A673 (cell line): ENCODE measurements around the gene BARHL1. TPM values are rescaled to one million over a fixed set of nuclear protein-coding genes. Genes with fewer than 3 reads are reported as not detected.
A peak's percentile ranks its signal among the peaks of the same experiment; 100 is the strongest.

Experiments used
- BruUV-seq: library from RNA; stranded (reverse); fragments of 400-500 nt; replicated peaks from 2 replicates; lab custom pipeline; 2021; lab: Mats Ljungman, UMichigan
- CTCF ChIA-PET: fragments of 300-600 bp; sonication (Branson Sonifier 250); formaldehyde crosslinking; loops from one replicate; lab custom pipeline; 2022; ENCODE audit warnings: antibody characterized with exemption; lab: Charles Lee
- POLR2A ChIA-PET: fragments of 300-600 bp; sonication (Branson Sonifier 250); formaldehyde crosslinking; loops from one replicate; lab custom pipeline; 2022; ENCODE audit warnings: antibody characterized with exemption; ENCODE audit not compliant: low non-redundant PET; lab: Charles Lee
- DNase-seq: peaks from one replicate; pipeline ENCODE4 v3.0.0-alpha.2; 2015; ENCODE audit warnings: low spot score
- H3K27ac ChIP-seq: fragments of 200-600 bp; sonication (generic); 2 replicates; pipeline ENCODE4 v1.5.1; 2016; ENCODE audit warnings: mixed run types, low read depth, mild to moderate bottlenecking, mixed read lengths, antibody characterized with exemption, low read length; ENCODE audit not compliant: poor library complexity, severe bottlenecking
- H3K27me3 ChIP-seq: fragments of 200-600 bp; sonication (generic); replicated peaks from 2 replicates; pipeline ENCODE4 v1.6.1; 2017; ENCODE audit warnings: mixed run types, low read depth, mild to moderate bottlenecking, mixed read lengths, antibody characterized with exemption, low read length; ENCODE audit not compliant: insufficient read depth, poor library complexity
- H3K36me3 ChIP-seq: fragments of 200-600 bp; sonication (generic); 2 replicates; pipeline ENCODE4 v1.6.1; 2016; ENCODE audit warnings: mixed run types, mild to moderate bottlenecking, mixed read lengths, antibody characterized with exemption, low read length; ENCODE audit not compliant: insufficient read depth, poor library complexity, severe bottlenecking
- H3K4me1 ChIP-seq: fragments of 200-600 bp; sonication (generic); 2 replicates; pipeline ENCODE4 v1.6.1; 2017; ENCODE audit warnings: mixed run types, mild to moderate bottlenecking, mixed read lengths, antibody characterized with exemption, low read length; ENCODE audit not compliant: insufficient read depth, poor library complexity, severe bottlenecking
- H3K4me3 ChIP-seq: fragments of 200-600 bp; sonication (generic); 2 replicates; pipeline ENCODE4 v1.5.1; 2016; ENCODE audit warnings: low read depth, mixed run types, mild to moderate bottlenecking, mixed read lengths, low read length; ENCODE audit not compliant: poor library complexity, severe bottlenecking
- H3K9me3 ChIP-seq: fragments of 200-600 bp; sonication (generic); 2 replicates; pipeline ENCODE4 v1.6.1; 2016; ENCODE audit warnings: mixed run types, low read depth, mild to moderate bottlenecking, mixed read lengths, antibody characterized with exemption, low read length; ENCODE audit not compliant: poor library complexity, severe bottlenecking
- CTCF ChIP-seq: fragments of 300-800, 200-600 bp; sonication (generic); conservative IDR thresholded peaks from 2 replicates; pipeline ENCODE4 v1.5.1; 2017; ENCODE audit warnings: low read depth, mild to moderate bottlenecking, antibody characterized with exemption, low read length, moderate library complexity, mixed read lengths
- EZH2 ChIP-seq: fragments of 200-600 bp; sonication (generic); IDR thresholded peaks from 2 replicates; pipeline ENCODE4 v1.6.1; 2017; ENCODE audit warnings: borderline replicate concordance, low read depth, mild to moderate bottlenecking, mixed read lengths, antibody characterized with exemption, low read length; ENCODE audit not compliant: poor library complexity, severe bottlenecking
- intact Hi-C: fragments of 100-400 bp; cut with micrococcal nuclease; formaldehyde crosslinking; loops from one replicate; pipeline ENCODE4 v1.10.0; 2022; ENCODE audit not compliant: unreplicated experiment
- total RNA-seq: library from RNA; stranded (reverse); gene quantifications from 2 replicates; pipeline ENCODE4 v1.2.3, GENCODE V29; 2021

BARHL1 gene
- total RNA-seq, 1 experiment from 2014 or later: not detected

DNA sequence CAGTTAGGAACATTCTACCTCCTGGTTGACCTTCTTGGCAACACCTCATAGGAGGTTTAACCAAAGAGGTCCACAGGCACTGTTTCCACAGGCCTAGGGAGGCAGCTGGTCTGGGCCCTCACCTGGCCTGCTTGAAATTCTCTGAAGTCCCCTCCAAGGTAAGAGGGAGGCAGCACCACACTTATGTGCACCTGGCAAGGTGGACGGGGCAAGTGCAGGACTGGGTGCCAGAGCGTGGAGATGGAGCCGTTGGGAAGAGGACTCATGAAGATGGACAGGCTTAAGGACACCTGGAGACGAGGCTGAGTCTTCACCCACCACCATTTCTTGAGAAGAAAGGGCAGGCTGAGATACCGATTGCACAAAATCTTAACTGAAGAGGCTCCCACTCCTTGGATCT lies 6.6 kb upstream of the BARHL1 start:
- no peaks in the 10 kb centered on the region for H3K9me3 ChIP-seq
- BruUV-seq: no TSS peak
- no peak overlapping the region for H3K4me3 ChIP-seq
- no peaks in the 10 kb centered on the region for H3K4me1 ChIP-seq
- H3K27me3 ChIP-seq: peaks cover 89% of the 10 kb centered on the region
- intact Hi-C loops: loop anchor here (1.0 to 10.0 kb wide), 4 partner anchors 69 to 819 kb away; no protein-coding TSS in a partner anchor
- H3K27ac ChIP-seq: no peak overlapping the region
- POLR2A ChIA-PET: no interaction called here
- TF ChIP-seq CTCF (no peak), EZH2 (no peak)
- CTCF ChIA-PET: interaction anchor here (1.0 to 1.2 kb wide), 2 partner anchors 132 to 164 kb away, joined by 3 read pairs; no protein-coding TSS in a partner anchor
- H3K36me3 ChIP-seq: no peaks in the 10 kb centered on the region
- no peak for DNase-seq

GRCh38 chr9:132577119-132577518 lies 5.3 kb upstream of the BARHL1 start:
- no TSS peak for BruUV-seq

GRCh38 chr9:132578367-132578932 lies 4.0 kb upstream of the BARHL1 start:
- H3K4me3 ChIP-seq: no peak overlapping the region
- TF ChIP-seq CTCF (no peak), EZH2 (peak; percentile 76)
- no peak overlapping the region for H3K27ac ChIP-seq
- no TSS peak for BruUV-seq
- ChIA-PET CTCF (no interaction called here), POLR2A (no interaction called here)
- DNase-seq: no peak
- H3K4me1 ChIP-seq: peaks cover 4% of the 10 kb centered on the region
- H3K36me3 ChIP-seq: no peaks in the 10 kb centered on the region
- H3K27me3 ChIP-seq: peaks cover 91% of the 10 kb centered on the region
- intact Hi-C loops: loop anchor here (5.0 to 10.0 kb wide), 2 partner anchors 226 to 821 kb away; no protein-coding TSS in a partner anchor
- no peaks in the 10 kb centered on the region for H3K9me3 ChIP-seq

More at GRCh38 chr9:132577119-132577518, 5.3 kb upstream of the BARHL1 start:
- CTCF ChIA-PET: interaction anchor here (1.0 kb wide), 1 partner anchor 130 kb away, joined by 3 read pairs; no protein-coding TSS in a partner anchor
- H3K36me3 ChIP-seq: no peaks in the 10 kb centered on the region
- TF ChIP-seq CTCF (no peak), EZH2 (no peak)
- intact Hi-C loops: loop anchor here (5.0 to 10.0 kb wide), 2 partner anchors 228 to 820 kb away; no protein-coding TSS in a partner anchor
- DNase-seq: no peak
- no peaks in the 10 kb centered on the region for H3K9me3 ChIP-seq
- POLR2A ChIA-PET: no interaction called here
- H3K4me1 ChIP-seq: peaks cover 4% of the 10 kb centered on the region
- H3K27me3 ChIP-seq: peaks cover 91% of the 10 kb centered on the region
- no peak overlapping the region for H3K4me3 ChIP-seq
- H3K27ac ChIP-seq: no peak overlapping the region
